Measurements from ENCODE around the gene VWA7.
A peak's percentile ranks its signal among the peaks of the same experiment; 100 is the strongest.

VWA7 gene

DNA sequence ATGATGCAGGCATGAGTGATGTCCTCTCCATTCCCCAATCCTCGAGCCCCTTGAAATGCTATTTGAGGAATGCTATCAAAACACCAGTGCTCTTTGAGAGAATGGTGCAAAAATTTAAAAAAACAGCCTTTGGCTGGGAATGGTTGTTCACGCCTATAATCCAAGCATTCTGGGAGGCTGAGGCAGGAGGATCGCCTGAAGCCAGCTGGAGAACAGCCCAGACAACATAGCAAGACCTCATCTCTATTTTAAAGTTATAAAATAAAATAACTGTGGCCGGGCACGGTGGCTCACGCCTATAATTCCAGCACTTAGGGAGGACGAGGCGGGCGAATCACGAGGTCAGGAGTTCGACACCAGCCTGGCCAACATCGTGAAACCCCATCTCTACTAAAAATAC lies 22.7 kb upstream of the VWA7 start:
- Histone ChIP-seq H3K27me3 (ENCODE audit: insufficient read depth, low read length, poor library complexity) (no peaks in the 10 kb centered on the region), H3K4me1 (ENCODE audit: insufficient read depth, low read length) (peaks cover 27% of the 10 kb centered on the region), H3K9me3 (ENCODE audit: insufficient read depth, low read length, severe bottlenecking) (no peaks in the 10 kb centered on the region), H3K4me3 (ENCODE audit: low read depth in 1 of 2, low read length in 2 of 2) (no peak overlapping the region), H3K79me2 (ENCODE audit: insufficient read depth, low read length) (peaks cover 40% of the 10 kb centered on the region), H3K4me2 (ENCODE audit: insufficient read depth, low read length) (no peak overlapping the region), H3K9ac (ENCODE audit: low read depth, low read length) (no peak overlapping the region), H3K27ac (ENCODE audit: low read length) (no peak overlapping the region), H2AFZ (ENCODE audit: low read depth, low read length) (no peak overlapping the region), H3K36me3 (ENCODE audit: insufficient read depth, low read length) (peaks cover 49% of the 10 kb centered on the region), H4K20me1 (ENCODE audit: insufficient read depth, low read length) (no peaks in the 10 kb centered on the region)
- no peak for DNase-seq
- ATAC-seq (ENCODE audit: insufficient read depth, low read depth) = no peak
- TF ChIP-seq CTCF (IDR thresholded peaks at IDR 0.05; ENCODE audit: borderline replicate concordance, extremely low read depth, low read length, poor library complexity, severe bottlenecking) = no peak
- TF ChIP-seq EZH2 (IDR thresholded peaks at IDR 0.05; ENCODE audit: borderline replicate concordance, low read depth, low read length, severe bottlenecking) = no peak

DNA sequence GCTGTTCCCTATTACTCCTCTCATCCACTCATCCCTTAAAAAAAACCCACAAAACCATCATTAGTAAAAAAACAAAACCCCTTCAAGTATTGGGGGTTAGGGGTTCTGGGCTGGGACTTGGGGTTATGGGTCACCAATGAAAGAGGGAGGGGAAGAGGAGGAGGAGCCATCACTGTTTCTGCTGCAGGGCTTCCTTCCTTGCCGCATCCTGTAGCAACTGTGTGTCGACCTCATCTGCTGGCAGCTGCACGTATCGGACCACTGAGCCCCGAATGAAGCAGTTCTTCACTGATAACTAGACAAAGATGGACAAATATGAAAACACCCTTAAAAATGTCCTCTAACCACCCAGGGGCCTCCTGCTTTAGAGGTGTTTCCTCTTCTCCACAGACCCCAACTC lies 20.5 kb upstream of the VWA7 start:
- no peak overlapping the region for H3K9ac ChIP-seq (ENCODE audit: low read depth, low read length)
- peaks cover 41% of the 10 kb centered on the region for H3K79me2 ChIP-seq (ENCODE audit: insufficient read depth, low read length)

DNA sequence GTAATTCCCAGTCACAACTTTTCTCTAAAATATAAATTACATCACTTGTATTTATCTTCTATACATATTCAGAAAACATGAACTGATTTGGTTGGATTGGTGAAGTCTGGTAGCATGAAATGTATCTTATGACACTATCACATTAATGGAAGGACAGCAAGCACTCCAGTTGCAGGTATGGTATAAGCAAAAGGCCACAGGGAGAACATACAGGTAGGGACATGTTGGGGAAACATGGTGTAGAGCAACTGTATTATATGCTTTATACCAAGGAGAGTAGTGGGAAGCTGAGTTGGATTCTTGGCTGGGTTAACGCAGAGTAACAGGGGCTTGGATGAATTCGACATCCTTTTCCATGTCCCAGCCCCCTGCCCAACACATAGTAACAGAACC lies 19.9 kb upstream of the VWA7 start:
- Histone ChIP-seq H3K36me3 (ENCODE audit: insufficient read depth, low read length) (peaks cover 38% of the 10 kb centered on the region), H3K79me2 (ENCODE audit: insufficient read depth, low read length) (peaks cover 44% of the 10 kb centered on the region), H4K20me1 (ENCODE audit: insufficient read depth, low read length) (no peaks in the 10 kb centered on the region), H3K27me3 (ENCODE audit: insufficient read depth, low read length, poor library complexity) (no peaks in the 10 kb centered on the region), H3K27ac (ENCODE audit: low read length) (no peak overlapping the region), H3K4me3 (ENCODE audit: low read depth in 1 of 2, low read length in 2 of 2) (no peak overlapping the region), H2AFZ (ENCODE audit: low read depth, low read length) (no peak overlapping the region), H3K9me3 (ENCODE audit: insufficient read depth, low read length, severe bottlenecking) (no peaks in the 10 kb centered on the region), H3K4me1 (ENCODE audit: insufficient read depth, low read length) (peaks cover 36% of the 10 kb centered on the region), H3K9ac (ENCODE audit: low read depth, low read length) (no peak overlapping the region), H3K4me2 (ENCODE audit: insufficient read depth, low read length) (no peak overlapping the region)
- TF ChIP-seq CTCF (IDR thresholded peaks at IDR 0.05; ENCODE audit: borderline replicate concordance, extremely low read depth, low read length, poor library complexity, severe bottlenecking) (no peak), EZH2 (IDR thresholded peaks at IDR 0.05; ENCODE audit: borderline replicate concordance, low read depth, low read length, severe bottlenecking) (no peak)
- ATAC-seq (ENCODE audit: insufficient read depth, low read depth) (no peak), DNase-seq (no peak)

More for the DNA sequence above, 20.5 kb upstream of the VWA7 start:
- DNase-seq (peak; percentile 60), ATAC-seq (ENCODE audit: insufficient read depth, low read depth) (0 out of 3 replicates have a peak, but pooled peaks have one; percentile 36)
- Histone ChIP-seq H3K27me3 (ENCODE audit: insufficient read depth, low read length, poor library complexity) (no peaks in the 10 kb centered on the region), H4K20me1 (ENCODE audit: insufficient read depth, low read length) (no peaks in the 10 kb centered on the region), H3K4me2 (ENCODE audit: insufficient read depth, low read length) (no peak overlapping the region), H3K4me3 (ENCODE audit: low read depth in 1 of 2, low read length in 2 of 2) (no peak overlapping the region), H2AFZ (ENCODE audit: low read depth, low read length) (no peak overlapping the region), H3K36me3 (ENCODE audit: insufficient read depth, low read length) (peaks cover 36% of the 10 kb centered on the region), H3K9me3 (ENCODE audit: insufficient read depth, low read length, severe bottlenecking) (no peaks in the 10 kb centered on the region), H3K4me1 (ENCODE audit: insufficient read depth, low read length) (peaks cover 30% of the 10 kb centered on the region), H3K27ac (ENCODE audit: low read length) (no peak overlapping the region)
- TF ChIP-seq EZH2 (IDR thresholded peaks at IDR 0.05; ENCODE audit: borderline replicate concordance, low read depth, low read length, severe bottlenecking) (no peak), CTCF (IDR thresholded peaks at IDR 0.05; ENCODE audit: borderline replicate concordance, extremely low read depth, low read length, poor library complexity, severe bottlenecking) (no peak)

All from DND-41 (cell line).